GM21717 (cell line): ENCODE data around the gene TUBGCP3.

Experiments used
- ATAC-seq: cut with Tn5 transposase; IDR thresholded peaks from one replicate; pipeline ENCODE4 v1.9.1; 2021; ENCODE audit warnings: mild to moderate bottlenecking, moderate library complexity; ENCODE audit not compliant: unreplicated experiment

The TUBGCP3 gene

GRCh38 chr13:112444416-112445399, 143.2 kb downstream of the TUBGCP3 start:
- ATAC-seq = no peak

- ATAC-seq = no peak
Measured at GRCh38 chr13:112443995-112444311, 144.0 kb downstream of the TUBGCP3 start.

DNA sequence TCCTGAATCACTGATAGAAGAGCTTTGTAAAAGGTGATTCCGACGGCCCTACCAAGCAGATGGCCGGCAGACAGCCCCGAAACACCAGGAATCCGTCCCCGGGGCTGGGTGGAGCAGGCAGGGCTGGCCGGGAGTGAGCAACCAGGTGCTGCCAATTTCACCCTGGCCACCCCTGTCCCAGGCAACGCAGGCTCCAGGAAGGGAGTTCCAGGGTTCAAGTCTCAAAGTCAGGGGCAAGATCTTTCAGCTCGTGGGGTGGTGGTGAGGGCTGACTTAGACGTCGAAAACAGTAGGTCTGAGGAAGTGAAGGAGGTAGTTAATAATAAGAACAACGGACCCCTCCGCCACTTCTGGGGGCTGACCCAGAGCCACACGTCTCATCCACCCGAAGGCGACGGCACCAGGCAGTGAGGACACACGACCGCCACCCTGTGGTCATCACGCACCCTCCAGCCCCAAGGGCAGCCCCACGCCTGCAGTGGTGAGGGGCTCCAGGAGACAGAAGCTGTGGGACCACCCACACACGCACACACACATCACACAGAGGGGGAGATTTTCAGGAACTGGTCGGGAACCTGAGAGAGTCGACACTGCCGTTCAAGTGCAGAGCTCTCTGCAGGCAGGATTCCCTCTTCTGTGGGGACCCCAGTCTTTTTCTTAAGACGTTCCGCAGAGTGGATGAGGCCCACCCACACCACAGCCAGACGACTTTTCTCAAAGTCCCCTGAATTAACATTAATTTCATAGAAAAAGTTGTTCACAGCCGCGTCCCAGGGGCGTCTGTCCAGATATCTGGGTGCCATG, 144.6 kb downstream of the TUBGCP3 start:
- no peak for ATAC-seq

- ATAC-seq = no peak
Measured at GRCh38 chr13:112442483-112443090, 145.4 kb downstream of the TUBGCP3 start.

GRCh38 chr13:112441779-112442310, 146.1 kb downstream of the TUBGCP3 start:
- no peak for ATAC-seq

DNA sequence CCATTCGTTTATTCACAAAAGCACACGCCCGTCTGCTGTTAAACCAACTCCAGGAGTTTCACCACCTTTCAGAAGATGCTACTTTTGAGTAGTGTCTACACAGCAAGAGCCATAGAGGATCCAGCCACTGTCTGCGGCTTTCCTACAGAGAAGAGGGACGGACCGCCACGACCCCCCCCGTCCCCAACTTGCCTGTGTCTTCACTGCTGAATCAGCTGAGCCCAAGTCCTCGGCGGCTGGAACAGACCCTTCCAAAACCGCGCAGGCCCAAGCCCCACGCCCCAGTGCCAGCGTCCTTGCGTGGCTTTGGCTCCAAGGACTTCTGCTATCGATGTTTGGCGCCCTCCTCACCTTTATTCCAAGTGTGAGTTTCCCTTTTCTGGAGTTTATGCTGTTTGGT, 146.7 kb downstream of the TUBGCP3 start:
- ATAC-seq = no peak

DNA sequence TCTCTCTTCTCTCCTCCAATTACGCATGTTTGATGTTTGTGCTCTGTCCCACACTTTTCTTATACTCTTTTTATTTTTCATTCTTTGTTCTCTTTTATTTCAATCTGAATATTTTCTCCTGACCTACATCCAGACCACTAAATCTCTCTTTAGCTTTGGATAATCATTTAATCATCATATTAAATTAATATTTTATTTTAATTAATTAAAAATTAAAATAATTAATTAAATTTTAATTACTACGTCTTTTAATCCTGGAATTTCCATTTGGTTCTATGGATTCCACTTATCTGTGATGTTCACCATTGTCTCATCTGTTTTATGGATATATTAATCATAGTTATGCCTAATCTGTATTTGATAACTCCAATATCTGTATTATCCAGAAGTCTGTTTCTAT, 149.4 kb downstream of the TUBGCP3 start:
- no peak for ATAC-seq

DNA sequence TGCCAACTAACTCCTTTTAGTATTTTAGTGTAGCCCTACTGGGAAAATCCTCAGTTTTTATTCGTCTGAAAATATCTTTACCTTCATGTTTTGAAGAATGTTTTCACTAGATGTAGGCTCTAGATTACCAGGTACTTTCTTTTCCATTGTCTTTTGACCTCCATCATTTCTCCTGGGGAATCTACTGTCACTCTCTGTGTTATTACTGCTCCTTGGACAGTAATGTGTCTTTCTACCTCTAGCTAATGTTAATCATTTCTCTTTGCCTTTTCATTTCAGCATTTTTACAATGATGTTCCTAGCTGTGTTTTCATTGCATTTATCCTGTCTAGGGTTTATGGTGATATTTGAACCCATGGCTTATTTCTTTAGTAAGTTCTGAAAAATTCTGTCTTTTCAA, 149.9 kb downstream of the TUBGCP3 start:
- ATAC-seq = no peak

GRCh38 chr13:112435973-112436372, 152.0 kb downstream of the TUBGCP3 start:
- ATAC-seq = no peak
